SKM-1 treated with dmso at 0.1 percent for 144 hours (cell line): ENCODE results near the gene CACNA1C.

Source experiments
- DNase-seq: peaks from one replicate; lab custom pipeline; 2025; ENCODE audit not compliant: unreplicated experiment; lab: John Stamatoyannopoulos, UW

Gene CACNA1C

GRCh38 chr12:2535583-2536204 is 482.9 kb downstream of the CACNA1C start:
- DNase-seq, result no peak

GRCh38 chr12:2536724-2537123 is 483.9 kb downstream of the CACNA1C start:
- no peak for DNase-seq

- DNase-seq, result no peak
These were observed 485.2 kb downstream of the CACNA1C start for GRCh38 chr12:2537868-2538541.

GRCh38 chr12:2539938-2540337 is 487.2 kb downstream of the CACNA1C start:
- no peak for DNase-seq

GRCh38 chr12:2540535-2540941 is 487.8 kb downstream of the CACNA1C start:
- no peak for DNase-seq

GRCh38 chr12:2541631-2542204 is 488.9 kb downstream of the CACNA1C start:
- no peak for DNase-seq

- no peak for DNase-seq
These were observed 491.0 kb downstream of the CACNA1C start for GRCh38 chr12:2543801-2544200.

GRCh38 chr12:2544230-2544629 is 491.4 kb downstream of the CACNA1C start:
- no peak for DNase-seq

GRCh38 chr12:2547273-2548044 is 494.7 kb downstream of the CACNA1C start:
- DNase-seq, result peak; percentile 8

- no peak for DNase-seq
These were observed 495.3 kb downstream of the CACNA1C start for GRCh38 chr12:2548081-2548480.

- DNase-seq, result no peak
These were observed 498.0 kb downstream of the CACNA1C start for GRCh38 chr12:2550561-2551411.

GRCh38 chr12:2551412-2551900 is 498.7 kb downstream of the CACNA1C start:
- DNase-seq, result peak; percentile 59

- DNase-seq, result no peak
These were observed 499.4 kb downstream of the CACNA1C start for GRCh38 chr12:2552000-2552756.

GRCh38 chr12:2553388-2554126 is 500.8 kb downstream of the CACNA1C start:
- DNase-seq, result no peak

GRCh38 chr12:2555487-2556082 is 502.8 kb downstream of the CACNA1C start:
- no peak for DNase-seq

- no peak for DNase-seq
These were observed 504.8 kb downstream of the CACNA1C start for GRCh38 chr12:2557597-2557996.

GRCh38 chr12:2559931-2560330 is 507.1 kb downstream of the CACNA1C start:
- no peak for DNase-seq

- DNase-seq, result no peak
These were observed 507.6 kb downstream of the CACNA1C start for GRCh38 chr12:2560356-2560755.

GRCh38 chr12:2561367-2561766 is 508.6 kb downstream of the CACNA1C start:
- no peak for DNase-seq
